ENCODE results near the gene RRAGA. TPM values are rescaled to one million over a fixed set of nuclear protein-coding genes. Genes with fewer than 3 reads are reported as not detected.
"Not testable (repeated sequence)": the region's sequence is repeated elsewhere in the genome, so short reads cannot be mapped to it uniquely, and the experiment has no call there.

The RRAGA gene, protein sequence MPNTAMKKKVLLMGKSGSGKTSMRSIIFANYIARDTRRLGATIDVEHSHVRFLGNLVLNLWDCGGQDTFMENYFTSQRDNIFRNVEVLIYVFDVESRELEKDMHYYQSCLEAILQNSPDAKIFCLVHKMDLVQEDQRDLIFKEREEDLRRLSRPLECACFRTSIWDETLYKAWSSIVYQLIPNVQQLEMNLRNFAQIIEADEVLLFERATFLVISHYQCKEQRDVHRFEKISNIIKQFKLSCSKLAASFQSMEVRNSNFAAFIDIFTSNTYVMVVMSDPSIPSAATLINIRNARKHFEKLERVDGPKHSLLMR
- 10 to 100 TPM; 43.2 to 56.0 (median 52.4) TPM for total RNA-seq

DNA sequence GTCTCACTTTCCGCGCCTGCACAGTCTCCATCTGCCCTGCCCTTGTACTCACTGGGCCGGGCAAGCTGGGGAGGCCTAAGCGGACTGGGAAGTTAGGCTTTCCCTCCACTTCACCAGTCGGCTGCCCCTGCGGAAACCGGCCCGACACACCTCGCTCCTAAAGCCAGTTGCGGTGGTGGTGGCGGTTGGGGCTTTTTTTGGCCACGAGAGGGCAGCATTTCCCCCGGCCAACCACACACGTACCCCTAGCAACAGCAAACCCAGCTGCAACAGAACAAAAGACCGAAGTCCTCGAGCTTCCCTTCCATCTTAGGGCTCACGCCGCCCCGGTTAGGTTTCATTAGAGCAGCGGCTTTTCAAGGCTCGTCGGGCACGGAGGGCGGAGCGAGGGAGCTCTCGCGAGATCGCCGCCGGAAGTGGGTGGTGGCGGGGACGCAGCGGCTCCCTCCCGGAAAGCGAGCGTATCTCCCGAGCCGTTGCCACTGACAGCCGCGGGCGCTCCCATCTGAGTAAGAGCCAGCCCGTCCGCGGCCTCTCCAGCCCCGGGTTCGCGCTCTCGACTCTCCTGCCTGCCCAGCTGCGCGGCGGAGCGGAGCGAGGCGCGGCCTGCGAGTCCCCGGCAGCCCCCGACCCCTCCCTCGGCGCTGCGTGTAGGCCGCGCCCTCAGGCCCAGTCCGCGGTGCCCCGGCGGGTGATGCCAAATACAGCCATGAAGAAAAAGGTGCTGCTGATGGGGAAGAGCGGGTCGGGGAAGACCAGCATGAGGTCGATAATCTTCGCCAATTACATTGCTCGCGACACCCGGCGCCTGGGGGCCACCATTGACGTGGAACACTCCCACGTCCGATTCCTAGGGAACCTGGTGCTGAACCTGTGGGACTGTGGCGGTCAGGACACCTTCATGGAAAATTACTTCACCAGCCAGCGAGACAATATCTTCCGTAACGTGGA, at the start of gene RRAGA:
RRAGA (plus strand) TSS at position 462 of the 951 bp plus-strand sequence; CDS start at position 695, 233 bp downstream.
- DNase-seq (ENCODE audit: low spot score) (peak; percentile 88), ATAC-seq (ENCODE audit: low FRiP score) (peak; percentile 95)
- TF ChIP-seq, protein P1, sequence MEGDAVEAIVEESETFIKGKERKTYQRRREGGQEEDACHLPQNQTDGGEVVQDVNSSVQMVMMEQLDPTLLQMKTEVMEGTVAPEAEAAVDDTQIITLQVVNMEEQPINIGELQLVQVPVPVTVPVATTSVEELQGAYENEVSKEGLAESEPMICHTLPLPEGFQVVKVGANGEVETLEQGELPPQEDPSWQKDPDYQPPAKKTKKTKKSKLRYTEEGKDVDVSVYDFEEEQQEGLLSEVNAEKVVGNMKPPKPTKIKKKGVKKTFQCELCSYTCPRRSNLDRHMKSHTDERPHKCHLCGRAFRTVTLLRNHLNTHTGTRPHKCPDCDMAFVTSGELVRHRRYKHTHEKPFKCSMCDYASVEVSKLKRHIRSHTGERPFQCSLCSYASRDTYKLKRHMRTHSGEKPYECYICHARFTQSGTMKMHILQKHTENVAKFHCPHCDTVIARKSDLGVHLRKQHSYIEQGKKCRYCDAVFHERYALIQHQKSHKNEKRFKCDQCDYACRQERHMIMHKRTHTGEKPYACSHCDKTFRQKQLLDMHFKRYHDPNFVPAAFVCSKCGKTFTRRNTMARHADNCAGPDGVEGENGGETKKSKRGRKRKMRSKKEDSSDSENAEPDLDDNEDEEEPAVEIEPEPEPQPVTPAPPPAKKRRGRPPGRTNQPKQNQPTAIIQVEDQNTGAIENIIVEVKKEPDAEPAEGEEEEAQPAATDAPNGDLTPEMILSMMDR (IDR thresholded peaks at IDR 0.05): peak in 2 of 3 donors; percentile 9 to 87

DNA sequence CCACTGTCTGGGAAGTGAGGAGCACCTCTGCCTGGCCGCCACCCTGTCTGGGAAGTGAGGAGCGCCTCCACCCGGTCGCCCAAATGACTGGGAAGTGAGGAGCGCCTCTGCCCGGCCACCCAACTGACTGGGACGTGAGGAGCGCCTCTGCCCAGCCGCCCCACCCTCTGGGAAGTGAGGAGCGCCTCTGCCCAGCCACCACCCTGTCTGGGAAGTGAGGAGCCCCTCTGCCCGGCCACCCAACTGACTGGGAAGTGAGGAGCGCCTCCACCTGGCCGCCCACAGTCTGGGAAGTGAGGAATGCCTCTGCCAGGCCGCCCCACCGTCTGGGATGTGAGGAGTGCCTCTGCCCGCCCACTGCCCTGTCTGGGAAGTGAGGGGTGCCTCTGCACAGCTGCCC, 49.1 kb upstream of the RRAGA start:
- TF ChIP-seq, protein P1 (IDR thresholded peaks at IDR 0.05): no peak
- DNase-seq (ENCODE audit: low spot score): no peak

DNA sequence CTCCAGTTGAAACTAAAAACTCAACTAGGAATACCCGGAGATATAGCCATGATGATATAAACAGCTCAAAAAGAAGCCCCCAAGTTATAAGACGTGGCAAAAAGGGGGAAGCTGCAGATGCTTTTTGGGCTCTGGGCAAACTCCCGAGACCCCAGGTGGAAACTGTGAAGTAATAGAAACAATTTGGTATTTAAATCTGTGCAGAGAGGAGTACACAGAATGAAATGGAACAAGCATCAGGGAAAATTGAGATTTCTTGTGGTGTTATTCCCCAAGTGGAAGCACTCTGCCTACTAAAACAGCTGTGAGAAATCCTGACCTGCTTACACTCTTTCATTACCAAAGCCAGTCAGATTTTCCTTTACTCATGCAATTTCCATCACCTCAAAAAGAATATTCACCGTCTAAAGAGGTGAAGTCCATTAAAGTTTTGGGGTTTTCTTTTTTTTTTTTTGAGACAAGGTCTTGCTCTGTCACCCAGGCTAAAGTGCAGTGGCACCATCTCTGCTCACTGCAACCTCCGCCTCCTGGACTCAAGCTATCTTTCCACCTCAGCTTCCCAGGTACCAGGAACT, 39.7 kb upstream of the RRAGA start:
- DNase-seq (ENCODE audit: low spot score): no peak
- no peak for ATAC-seq (ENCODE audit: low FRiP score)
- TF ChIP-seq, protein P1 (IDR thresholded peaks at IDR 0.05): no peak

More for the DNA sequence above, 49.1 kb upstream of the RRAGA start:
- ATAC-seq (ENCODE audit: low FRiP score): no peak

DNA sequence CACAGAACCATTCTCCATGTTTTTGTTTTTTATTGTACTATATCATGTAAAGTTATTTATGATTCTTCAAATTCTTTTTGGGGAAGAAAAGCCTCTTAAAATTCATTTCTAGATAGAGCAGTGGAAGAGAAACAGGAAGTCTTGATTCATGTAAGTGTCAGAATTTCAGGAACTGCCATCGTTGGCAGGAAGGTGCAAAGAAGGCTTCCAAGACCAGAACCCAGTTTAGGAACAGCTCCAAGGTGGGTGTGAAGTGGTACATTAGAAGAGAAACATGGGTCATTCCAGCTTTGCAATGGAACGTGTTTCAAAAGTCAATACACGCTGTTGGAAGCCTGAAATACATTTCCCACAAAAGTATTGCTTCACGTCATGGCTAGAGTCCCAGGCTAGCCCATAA, 31.0 kb upstream of the RRAGA start:
- TF ChIP-seq, protein P1 (IDR thresholded peaks at IDR 0.05): no peak
- ATAC-seq (ENCODE audit: low FRiP score) (no peak), DNase-seq (ENCODE audit: low spot score) (no peak)

DNA sequence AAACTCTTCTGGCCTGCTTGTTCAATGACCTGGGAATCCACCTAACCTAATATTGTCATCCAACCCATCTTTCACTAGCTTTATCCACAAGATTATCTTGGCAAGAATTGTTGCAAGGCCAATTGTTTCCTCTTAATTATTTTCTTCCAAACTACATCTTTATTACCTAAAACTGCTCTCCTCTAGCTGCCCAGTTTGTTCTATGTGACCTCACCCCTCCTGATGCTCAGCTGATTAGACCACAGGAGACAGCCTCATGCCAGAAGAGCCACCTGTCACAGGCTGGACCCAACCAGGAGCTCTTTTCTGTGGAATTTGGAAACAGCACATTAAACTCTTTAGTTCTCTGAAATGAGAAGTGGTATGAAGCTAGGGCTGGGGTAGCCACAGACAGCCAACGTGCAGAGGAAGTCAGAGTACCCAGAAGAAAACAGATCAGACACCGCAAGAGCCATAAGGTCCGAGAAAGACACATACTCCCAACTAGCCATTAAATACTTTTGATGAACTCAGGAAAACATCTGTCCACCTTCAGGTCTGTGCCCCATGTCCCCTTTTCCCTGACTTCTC, 28.3 kb upstream of the RRAGA start:
- DNase-seq (ENCODE audit: low spot score) (no peak), ATAC-seq (ENCODE audit: low FRiP score) (no peak)
- TF ChIP-seq, protein P1 (IDR thresholded peaks at IDR 0.05): no peak

DNA sequence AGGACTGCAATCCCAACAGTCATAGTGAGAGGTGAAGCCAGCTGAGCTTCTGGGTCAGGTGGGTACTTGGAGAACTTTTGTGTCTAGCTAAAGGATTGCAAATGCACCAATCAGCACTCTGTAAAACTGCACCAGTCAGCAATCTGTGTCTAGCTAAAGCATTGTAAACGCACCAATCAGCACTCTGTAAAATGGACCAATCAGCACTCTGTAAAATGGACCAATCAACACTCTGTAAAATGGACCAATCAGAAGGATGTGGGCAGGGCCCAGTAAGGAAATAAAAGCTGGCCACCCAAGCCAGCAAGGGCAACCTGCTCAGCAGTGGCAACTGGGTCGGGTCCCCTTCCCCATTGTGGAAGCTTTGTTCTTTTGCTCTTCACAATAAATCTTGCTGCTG, 27.6 kb upstream of the RRAGA start:
- DNase-seq (ENCODE audit: low spot score); ATAC-seq (ENCODE audit: low FRiP score): not testable (repeated sequence)

DNA sequence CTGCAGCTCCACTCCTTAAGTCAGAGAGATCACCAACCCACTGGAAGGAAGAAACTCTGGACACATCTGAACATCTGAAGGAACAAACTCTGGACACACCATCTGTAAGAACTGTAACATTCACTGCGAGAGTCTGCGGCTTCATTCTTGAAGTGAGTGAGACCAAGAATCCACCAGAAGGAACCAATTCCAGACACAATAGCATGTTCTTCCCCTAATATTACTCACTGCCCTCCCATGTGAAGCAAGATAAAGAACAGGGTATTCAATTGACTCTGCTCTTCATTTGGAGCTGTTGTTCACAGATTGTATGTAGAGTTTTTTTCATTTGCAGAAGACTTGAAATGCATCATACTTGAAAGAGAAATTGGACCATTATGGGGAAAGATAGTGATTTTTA, 27.0 kb upstream of the RRAGA start:
- no peak for ATAC-seq (ENCODE audit: low FRiP score)
- DNase-seq (ENCODE audit: low spot score): no peak
- TF ChIP-seq, protein P1 (IDR thresholded peaks at IDR 0.05): no peak
